CD4-positive, alpha-beta T cell treated with Interleukin-15 for 1 hour (primary cell): ENCODE data around the gene FRAS1.

ENCODE experiments used
- DNase-seq: peaks from one replicate; pipeline ENCODE4 v3.0.0-alpha.2; 2020

Gene FRAS1

DNA sequence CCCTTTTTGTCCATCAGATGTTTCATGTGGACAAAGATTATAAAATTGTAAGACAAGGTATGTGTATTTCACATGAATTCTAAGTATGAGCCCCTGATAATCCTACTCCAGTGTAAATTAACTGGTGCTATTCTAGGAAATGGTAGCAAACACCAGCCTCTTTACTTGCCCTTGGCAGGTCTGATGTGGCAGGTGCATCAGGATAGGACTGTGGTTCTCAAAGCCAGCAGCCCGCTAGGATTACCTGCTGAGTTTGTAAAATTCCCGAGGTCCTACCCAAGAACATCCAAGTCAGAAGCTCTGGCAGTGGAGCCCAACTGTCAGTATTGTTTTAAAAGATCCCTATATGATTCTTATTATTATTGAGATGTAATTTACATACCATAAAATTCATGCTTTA, 320.4 kb downstream of the FRAS1 start:
- DNase-seq, result no peak

DNA sequence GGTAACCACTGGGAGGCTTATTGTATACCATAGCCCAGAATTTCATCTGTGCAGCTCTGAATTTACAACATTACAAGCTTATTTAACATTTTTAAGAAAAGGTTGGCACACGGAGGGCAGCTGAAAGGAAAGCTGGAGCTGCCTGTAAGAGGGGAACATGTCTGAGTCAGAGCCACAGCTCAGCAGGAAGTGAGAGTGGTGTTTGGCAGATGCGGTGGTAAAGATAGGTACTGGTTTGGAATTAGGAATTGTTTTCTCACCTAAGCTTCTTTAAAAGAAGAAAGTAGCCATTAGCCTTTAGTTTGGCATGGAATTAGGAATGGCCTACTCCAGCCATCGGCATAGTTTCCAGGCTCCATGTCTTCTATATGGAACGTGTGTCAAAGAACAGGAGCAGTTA, 321.9 kb downstream of the FRAS1 start:
- no peak for DNase-seq

DNA sequence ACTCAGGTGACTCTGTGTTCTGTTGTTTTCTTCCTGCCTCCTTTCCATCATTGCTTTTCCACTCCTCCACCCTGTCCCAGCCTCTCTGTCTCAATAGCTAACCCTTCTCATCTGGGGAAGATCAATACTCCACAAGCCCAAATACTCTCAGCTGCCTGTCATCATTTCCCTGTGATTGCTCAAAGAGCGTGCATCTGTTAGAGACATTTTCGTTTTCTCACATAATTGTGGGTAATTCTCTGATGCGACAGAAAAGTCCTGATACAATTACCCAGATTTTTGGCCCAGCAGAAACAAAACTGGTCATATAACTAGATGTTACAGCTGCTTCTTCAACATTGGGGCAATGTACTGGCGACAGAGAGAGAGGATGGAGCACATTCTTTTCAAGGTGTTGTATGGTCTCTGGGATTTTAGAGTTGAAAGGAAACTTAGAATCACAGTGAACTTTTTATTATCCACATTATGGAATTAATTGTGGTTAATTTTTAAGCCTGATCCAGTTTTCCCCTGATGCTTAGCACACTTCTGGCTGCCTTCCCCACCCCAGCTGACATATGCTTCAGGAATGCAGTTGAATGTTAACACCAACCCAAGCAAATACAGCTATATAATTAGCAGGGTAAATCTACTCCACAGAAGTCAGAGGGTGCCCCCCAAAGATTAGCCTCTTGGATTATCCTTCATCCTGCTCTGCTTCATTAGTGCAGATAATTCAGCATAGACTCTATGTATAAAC, 323.0 kb downstream of the FRAS1 start:
- no peak for DNase-seq

DNA sequence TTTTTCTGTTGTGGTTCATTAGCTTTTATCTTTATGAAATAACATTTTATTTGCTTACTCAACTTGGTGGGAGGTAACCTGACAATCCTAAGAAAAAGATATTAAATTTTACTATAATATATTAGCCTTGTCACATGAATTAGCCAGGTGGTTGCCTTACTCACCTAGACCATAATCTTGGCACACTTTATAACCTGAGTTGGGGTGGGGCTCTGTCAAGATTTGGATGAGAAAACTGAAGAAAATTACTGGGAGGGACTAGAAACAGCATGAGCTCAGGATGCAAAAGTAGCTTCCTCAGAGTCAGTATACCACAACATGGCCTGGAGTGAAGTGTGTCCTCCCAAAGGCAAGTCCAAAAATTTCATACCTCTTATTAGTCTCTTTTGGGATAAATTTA, 329.6 kb downstream of the FRAS1 start:
- no peak for DNase-seq

DNA sequence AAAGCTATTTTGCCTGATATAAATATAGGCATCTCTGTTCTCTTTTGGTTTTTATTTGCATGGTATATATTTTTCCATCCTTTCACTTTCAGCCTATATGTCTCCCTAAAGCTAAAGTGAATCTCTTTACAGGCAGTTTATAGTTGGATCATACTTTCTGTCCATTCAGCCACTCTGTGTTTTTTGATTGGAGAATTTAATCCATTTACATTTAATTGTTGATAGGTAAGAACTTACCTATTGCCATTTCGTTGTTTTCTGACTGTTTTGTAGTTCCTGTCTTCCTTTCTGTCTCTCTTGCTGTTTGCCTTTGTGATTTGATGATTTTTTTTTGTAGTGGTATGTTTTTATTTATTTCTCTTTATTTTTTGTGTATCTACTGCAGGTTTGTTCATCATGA, 338.5 kb downstream of the FRAS1 start:
- no peak for DNase-seq

DNA sequence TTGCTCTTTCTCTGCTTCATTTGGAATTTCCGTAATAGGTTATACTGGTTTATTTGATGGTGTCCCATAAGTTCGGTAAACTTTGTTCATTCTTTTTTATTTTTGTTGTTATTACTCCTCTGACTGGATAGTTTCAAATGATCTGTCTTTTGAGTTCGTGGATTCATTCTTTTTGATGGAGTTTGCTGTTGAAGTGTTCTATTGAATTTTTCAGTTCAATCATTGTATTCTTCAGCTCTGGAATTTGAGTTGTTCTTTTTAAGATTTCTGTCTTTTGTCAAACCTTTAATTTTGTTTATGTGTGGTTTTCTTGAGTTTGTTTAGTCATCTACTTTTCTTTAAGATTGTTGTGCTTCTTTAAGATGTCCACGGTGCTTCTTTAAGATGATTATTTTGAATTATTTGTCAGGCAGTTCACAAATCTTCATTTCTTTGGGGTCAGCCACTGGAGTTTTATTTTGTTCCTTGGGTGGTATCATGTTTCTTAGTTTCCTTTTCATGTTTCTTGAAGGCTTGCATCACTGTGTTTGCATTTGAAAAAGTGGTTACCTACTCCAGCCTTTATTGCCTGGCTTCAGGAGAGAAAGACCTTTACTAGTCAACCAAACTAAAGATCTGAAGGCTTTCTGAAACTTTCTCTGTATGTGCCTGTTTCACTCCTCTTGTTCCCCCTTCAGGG, 339.6 kb downstream of the FRAS1 start:
- no peak for DNase-seq

DNA sequence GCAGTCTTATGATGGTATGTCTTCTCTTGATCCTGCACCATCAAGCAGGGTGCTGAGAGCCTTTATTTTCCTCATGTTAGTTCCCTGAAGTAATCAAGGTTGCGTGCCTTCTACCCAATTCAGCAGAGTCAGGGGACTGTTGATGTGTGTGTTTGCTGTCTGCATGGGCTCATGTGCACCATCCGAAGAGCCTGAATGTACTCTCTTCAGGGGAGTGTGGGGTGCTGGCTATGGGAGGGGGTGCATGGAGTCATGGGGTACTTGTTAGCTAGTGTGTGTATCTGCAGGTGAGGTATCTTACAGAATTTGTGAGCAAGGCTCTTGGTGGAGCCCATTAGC, 340.1 kb downstream of the FRAS1 start:
- no peak for DNase-seq

DNA sequence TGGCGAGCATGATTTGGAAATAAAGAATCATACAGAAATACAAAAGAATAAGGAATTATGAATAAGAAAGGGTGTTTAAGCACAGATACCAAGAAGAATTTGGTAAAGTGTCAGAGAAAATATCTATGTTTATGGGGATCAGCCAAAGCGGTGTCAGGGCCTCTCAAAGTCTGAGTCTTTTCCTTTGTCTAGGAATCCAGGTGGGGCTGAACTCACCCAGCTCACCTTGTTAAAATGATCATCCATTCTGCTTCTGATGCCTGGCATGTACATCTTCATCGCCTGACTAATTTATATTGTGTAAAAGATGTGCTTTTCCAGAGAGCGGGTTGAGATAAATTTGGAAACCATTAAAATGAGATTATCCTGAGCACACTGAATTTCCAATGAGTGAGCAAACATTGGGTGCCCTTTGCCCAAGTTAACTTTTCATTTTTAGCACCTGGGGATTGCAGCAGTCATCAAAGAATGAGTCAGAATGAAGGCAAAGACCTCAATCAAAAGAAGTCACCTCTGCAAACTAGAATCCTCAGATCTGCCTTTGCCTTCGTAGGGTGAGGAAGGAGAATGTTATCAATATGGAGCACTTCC, 352.6 kb downstream of the FRAS1 start:
- DNase-seq, result no peak

DNA sequence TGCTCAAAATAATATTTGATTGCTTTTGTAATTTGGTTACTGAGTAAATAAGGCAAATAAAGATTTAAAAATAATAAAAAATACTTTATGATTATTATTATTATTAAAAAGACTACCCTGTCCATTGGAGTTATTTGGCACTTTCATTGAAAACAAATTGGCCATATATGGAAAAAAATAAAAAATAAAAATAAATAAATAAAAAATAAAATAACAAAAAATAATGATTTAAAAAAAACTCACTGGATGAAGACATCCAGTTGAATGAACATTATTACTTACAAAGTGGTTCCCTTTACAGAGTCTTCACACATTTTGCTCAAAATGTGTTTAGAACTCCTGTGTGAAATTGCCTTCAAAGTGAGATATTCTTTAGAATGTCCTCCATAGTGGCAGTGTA, 353.1 kb downstream of the FRAS1 start:
- DNase-seq, result no peak

DNA sequence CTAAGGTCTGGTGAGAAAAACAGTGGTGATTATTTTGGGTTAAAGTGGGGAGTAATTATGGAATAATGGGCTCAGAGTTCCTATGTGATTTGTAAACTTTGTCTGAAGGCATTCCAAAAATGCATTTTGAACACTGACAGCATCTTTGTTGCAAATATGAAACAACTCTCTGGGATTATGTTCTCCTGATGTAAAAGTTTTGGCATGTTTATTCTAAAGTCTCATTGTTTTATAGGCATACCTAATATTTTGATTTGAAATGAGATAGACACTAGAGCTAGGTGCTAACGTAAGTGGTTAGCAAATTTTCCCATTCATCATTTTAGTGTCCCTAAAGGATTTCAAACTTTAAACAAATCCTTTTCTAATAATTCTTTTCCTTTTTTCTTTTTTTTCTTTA, 353.6 kb downstream of the FRAS1 start:
- DNase-seq, result no peak

DNA sequence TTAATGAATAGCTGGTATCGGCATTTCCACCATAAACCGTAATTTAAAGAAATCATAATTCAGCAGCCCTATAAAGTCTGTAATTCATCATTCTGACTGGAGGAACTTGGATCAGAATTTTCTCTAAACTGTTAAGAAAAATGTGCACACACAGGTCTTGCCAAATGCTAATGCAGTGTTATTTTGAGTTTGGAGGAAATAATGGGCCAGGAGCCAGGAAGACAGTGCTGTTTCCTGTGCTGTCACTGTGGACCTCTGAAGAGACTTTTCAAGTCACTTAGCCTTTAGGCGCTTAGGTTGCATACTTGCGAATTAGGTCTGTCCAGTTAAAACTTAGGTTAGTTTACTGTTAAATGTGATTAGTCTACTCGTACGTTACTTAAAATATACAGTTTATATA, 357.0 kb downstream of the FRAS1 start:
- no peak for DNase-seq

DNA sequence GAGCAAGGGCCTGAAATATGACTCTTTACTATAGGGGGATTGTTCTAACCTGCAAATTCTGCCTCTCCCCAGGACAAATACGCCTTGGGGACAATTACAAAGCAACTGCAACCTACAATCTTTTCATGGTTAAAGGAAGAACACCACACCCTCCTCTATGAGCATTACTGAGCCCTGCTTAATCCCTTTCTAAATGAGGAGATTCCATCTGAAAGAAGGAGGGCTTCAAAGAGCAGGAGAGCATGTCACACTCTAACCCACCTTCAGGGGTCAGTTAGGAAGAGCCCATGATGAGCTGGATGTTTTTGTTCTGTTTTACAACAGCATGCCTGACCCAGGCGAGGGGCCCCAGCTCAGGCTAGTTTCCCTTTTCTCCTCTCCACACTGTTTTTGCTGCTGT, 360.5 kb downstream of the FRAS1 start:
- DNase-seq, result no peak

DNA sequence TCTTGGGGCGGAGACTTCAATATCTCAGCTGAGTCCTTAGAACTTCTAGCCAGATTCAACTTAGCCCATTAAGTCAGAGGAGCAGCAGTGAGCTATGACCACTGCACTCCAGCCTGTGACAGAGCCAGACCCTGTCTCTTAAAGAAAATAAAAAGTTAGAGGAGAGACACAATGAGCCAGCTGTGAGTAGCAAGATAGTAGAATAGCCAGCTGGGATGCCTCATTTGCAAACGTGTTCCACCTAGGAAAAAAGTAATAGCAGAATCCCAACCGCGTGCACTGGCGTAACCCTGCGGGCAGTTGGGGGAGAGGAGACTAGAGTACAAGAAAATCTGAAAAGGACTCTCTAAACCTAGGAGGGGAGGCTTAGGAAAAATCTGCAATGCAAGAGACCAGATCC, 361.3 kb downstream of the FRAS1 start:
- no peak for DNase-seq

DNA sequence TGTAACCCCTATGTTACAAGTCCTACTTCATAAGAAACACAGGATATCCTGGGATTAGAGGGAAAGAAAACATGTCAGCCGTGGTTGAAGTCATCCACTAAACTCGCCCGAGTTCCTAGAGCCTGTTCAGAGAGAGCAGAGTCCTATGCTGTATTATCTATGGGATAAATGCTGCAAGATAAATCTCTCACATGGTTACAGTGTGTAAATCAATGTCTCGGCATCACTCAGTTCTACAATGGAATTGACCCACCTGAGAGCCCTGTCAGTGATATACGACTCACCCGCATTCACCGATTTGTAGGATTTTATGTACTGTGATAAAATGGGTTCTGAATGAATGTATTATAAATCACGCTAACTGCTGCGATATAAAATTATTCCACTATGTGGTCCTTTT, 366.7 kb downstream of the FRAS1 start:
- DNase-seq, result no peak

DNA sequence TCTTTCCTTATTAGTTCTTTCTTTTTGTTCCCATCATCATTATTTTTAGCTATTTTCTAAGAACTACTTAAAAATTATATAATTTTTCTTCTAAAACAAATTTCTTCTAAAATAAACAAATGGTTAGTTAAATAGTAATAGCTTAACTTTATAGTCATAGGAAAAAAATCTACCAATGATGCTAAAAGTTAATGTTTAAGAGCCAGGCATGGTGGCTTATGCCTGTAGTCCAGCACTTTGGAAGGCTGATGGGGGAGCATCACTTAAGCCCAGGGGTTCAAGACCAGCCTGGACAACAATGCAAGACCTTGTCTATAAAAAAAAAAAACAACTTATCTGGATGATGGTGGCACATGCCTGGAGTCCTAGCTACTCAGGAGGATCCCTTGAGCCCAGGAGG, 367.3 kb downstream of the FRAS1 start:
- no peak for DNase-seq

DNA sequence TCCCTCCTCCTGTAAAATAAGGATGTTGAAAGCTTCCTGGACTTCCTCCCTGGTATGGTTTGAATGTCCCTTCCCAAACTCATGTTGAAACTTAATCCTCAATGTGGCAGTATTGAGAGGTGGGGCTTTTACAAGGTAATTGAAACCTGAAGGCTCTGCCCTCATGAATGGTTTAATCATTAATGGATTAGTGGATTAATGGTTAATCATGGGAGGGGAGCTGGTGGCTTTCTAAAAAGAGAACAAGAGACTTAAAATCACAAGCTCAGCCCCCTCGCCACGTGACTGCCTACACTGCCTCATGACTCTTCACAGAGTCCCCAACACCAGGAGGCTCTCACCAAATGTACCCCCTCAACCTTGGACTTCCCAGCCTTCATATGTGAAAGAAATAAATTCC, 369.8 kb downstream of the FRAS1 start:
- no peak for DNase-seq

DNA sequence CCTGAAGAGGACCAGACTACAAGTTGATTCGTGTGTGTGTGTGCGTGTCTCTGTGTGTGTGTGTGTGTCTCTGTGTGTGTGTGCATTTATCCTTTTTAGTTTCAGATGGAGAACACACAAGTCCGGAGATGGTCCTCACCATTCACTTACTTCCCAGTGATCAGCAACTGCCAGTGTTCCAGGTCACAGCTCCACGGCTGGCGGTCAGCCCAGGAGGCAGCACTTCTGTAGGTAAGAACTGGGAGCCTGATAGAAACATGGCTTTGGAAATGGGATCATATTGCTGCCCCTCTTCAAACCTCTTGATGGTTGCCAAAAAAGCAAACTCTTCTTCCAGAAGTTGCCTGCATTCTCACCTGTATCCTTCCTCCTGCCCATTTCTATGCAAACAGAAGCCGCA, 371.9 kb downstream of the FRAS1 start:
- DNase-seq, result no peak

DNA sequence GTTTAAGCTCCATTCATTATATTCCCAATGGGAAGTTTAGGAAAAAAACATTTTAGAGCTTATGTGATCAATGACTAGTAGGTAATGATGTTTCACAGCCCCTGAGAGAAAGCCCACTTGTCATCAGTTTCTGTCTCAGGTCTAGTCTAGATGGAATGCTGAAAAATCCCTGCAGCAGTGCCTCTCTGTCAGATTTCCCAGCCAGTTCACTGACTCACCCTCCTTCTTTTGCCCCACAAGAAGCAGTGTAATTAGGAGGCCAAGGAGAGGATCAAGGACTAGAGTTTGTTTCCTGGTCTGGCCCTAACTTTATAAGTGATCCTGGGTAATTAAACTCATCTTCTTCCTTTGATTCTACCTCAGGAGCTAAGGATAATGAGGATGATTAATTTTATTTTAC, 375.8 kb downstream of the FRAS1 start:
- no peak for DNase-seq

DNA sequence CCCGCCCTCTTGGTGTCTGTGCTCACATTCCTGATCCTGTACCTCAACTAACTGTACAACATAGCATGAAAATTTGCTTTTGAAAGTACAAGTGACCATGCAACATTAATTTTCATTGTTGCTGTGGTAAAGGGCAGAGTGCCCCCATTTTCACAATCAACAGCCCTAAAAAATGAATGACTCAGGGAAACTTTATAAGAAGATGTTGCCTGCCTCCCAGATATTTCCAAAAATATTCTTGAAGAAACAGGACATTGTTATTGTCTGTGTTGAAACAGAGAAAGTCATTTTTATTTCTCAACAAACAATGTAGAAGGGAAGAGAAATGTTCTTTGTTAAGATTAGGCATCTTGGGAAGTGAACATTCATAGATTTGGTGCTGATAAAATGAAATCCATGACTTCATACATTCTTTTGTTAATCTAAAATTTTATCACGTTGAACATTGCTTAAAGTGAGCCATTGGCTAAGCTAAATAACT, 380.5 kb downstream of the FRAS1 start:
- DNase-seq, result no peak

DNA sequence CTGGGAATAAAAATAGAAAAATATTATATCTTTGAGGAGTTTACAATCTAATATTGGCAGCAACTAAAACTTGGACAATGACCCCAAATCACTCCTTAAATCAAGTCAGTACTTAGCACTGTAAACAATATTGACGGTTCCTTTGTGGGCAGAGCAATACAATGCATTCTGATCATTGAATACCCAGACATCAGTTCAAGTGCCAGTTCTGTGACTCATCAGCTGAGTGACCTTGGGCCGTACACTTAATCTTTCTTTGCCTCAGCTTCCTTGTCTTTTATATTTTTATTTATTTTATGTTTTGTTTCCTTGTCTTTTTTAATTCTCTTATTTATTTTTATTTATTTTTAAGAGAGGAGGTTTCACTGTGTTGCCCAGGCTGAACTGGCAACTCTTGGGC, 382.2 kb downstream of the FRAS1 start:
- no peak for DNase-seq

DNA sequence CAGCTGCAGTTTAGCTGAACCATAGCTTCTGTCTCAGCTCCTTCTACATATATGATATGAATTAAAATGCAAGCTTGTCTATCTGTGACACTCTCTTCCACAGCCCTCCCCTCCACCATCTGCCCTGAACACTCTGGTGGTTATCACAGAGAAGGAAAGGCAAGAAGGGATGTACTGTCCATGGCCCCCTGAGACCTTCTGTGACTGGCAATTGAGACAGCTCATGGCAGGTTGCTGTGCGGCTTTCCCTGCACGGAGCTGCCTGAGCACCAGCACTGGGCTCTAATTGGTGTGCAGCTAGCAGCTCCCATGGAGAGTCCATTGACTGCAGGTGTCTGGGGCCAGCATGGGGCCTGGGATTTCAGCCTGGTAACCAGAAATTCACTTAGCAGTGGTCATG, 384.6 kb downstream of the FRAS1 start:
- DNase-seq, result no peak

DNA sequence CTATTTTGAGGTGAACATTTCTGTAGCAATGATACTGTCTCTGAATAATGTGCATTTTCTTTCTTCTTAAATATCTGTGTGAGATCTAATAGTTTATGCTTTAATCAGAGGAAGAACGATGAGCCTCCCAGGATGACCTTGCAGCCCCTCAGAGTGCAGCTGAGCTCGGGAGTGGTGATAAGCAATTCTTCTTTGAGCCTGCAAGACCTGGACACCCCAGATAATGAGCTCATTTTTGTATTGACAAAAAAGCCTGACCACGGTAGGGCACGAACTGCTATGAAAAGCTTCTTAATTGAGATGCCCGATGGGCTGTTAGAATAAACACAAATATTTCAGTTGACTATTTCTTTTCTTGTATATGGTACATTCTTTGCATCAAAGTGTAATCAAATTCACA, 389.5 kb downstream of the FRAS1 start:
- DNase-seq, result no peak

DNA sequence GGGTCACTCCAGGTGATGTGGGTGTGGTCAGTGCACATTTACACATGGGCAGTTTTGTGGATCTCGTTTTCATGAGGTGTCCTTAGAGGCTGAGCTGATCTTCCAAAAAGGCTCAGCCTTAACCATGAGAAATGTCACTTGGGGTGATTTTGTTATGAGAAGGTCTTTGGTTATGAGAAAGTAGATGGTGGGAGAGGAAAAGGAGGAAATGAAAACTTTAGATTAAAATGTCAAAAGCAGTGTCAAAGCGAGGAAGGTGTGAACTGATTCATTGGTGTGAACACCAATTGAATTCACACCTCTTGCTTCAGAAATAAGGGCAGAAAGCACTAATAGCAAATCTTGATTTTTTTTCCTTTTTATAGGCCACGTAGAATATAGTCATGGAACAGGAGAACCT, 394.3 kb downstream of the FRAS1 start:
- DNase-seq, result no peak

DNA sequence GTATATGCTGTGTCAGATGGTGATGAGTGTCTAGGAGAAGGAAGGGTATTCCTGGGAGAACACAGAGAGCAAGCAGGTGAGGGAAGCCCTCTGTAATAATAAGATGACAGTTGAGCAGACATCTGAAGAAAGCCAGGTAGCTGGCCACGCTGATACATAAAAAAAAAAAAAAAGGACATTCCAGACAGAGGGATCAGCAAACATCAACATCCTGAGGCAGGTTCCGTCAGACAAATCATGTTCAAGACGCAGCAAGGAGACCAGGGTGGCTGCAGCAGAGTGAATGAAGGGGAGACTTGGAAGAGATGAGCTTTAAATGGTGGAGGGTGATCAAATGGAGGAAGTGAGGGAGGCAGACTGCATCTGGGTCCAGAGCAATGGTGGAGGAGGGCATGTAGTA, 396.9 kb downstream of the FRAS1 start:
- DNase-seq, result no peak

DNA sequence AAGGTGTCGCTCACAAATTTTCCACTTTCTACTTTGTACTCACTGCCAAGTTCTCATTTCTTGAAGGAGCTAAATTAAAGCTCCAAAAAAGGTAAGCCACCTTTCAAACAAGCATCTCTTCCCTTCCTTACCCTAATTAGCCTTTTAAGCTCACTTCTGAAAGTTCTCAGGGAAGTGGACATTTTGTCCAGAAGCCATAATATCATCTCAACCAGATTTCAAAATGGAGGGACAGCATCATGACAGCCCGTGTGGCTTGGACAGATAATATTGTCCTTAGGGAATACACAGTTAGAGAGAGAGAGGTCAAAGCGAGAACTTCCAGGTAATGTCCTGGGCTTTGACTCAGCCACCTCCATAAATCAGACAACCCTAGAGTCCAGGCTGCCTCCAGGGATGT, 400.6 kb downstream of the FRAS1 start:
- no peak for DNase-seq
